Gastroesophageal sphincter (tissue), 3 donors: ENCODE measurements around the gene SERTAD2.

Experiments used
- CTCF ChIP-seq, 4 experiments: fragments of 200-600 bp in 2 of 4; fragments of 450-650 bp in 2 of 4; sonication (generic) in 1 of 4; IDR thresholded peaks; one replicate each; pipeline ENCODE4 v1.5.1; 2017 to 2019; ENCODE audit warnings: antibody characterized with exemption in 4 of 4, mild to moderate bottlenecking in 2 of 4, moderate library complexity in 2 of 4
- EP300 ChIP-seq: sonication (generic); formaldehyde crosslinking; IDR thresholded peaks from one replicate; pipeline ENCODE4 v1.6.1; 2017; ENCODE audit warnings: antibody characterized with exemption, mild to moderate bottlenecking

- TF ChIP-seq EP300 (no peak), CTCF (IDR thresholded peaks at IDR 0.05) (no peak)
These were observed 32.7 kb upstream of the SERTAD2 start for GRCh38 chr2:64686283-64686956.
